Activated T-cell treated with anti-CD3 and anti-CD28 coated beads, Interleukin-2, amount 50 U/mL, for 48 hours (primary cell): ENCODE data around the gene CDH11.

Experiments
- DNase-seq, 2 experiments: peaks; one replicate each; pipeline ENCODE4 v3.0.0-alpha.2; 2020

The CDH11 gene

GRCh38 chr16:65021852-65022595 is 99.8 kb downstream of the CDH11 start:
- DNase-seq = no peak

- no peak for DNase-seq
Observed at GRCh38 chr16:65016754-65017153, 105.1 kb downstream of the CDH11 start.

DNA sequence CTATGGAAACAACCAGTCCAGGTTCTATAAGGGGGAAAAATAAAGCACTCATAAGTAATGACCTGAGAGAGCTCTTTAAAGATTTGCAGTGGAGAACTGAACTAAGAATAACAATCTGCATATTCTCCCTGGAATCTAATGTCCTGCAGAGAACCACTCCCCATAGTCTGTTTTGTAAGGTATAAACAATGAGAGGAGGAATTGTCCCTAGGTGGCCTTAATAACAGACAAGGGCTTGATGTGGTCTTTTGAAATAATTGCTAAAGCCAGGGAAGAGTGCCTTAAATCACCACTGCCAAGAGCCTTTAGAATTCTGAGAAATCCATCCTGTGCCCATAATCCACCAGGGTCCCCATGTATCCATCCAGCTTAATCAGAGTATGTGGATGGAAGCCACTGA is 106.3 kb downstream of the CDH11 start:
- no peak for DNase-seq

GRCh38 chr16:65012357-65012756 is 109.5 kb downstream of the CDH11 start:
- no peak for DNase-seq

- no peak for DNase-seq
Observed at GRCh38 chr16:65010125-65010524, 111.7 kb downstream of the CDH11 start.

GRCh38 chr16:65005696-65006095 is 116.2 kb downstream of the CDH11 start:
- DNase-seq = no peak

DNA sequence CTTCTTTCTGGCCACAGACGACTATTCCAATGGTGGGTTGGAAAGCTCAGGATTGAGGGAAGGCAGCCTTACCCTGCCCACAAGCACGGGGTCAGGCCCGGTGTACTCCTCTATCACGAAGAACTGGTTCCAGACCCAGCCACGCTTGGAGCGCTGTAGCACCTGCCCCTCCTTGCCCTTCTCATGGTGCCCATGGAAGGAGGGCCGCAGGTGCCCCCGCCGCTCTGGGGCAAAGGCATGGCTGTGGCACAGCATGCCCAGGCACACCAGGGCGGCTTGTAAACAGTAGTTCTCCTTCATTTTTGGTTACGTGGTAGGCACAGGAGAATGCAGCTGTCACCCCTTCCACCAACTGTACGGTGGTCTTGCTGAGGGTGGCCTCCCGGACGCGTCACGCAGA is 117.3 kb downstream of the CDH11 start:
- no peak for DNase-seq

DNA sequence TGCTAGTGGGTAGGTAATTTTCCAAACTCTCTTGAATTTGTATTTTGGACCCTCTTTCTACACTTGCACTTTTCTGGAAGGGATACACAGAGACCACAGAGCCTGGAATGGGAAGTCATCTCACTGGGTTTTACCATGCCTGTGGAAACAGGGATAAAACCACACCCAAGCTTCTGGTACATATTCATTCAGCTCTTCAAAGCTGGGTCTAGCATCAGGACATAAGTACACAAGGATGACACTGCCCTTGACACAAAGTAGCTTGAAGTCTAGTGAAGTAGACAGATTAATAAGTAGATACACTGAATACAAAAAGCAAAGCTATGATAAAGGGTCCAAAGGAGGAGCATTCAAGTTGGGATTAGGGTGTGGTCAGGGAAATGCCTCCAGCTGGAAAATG is 118.2 kb downstream of the CDH11 start:
- no peak for DNase-seq

- no peak for DNase-seq
Observed at GRCh38 chr16:65002265-65002664, 119.6 kb downstream of the CDH11 start.

GRCh38 chr16:65000654-65001053 is 121.2 kb downstream of the CDH11 start:
- DNase-seq = no peak

- DNase-seq = no peak
Observed at GRCh38 chr16:64997751-64998150, 124.1 kb downstream of the CDH11 start.

- no peak for DNase-seq
Observed at GRCh38 chr16:64997121-64997520, 124.7 kb downstream of the CDH11 start.

- DNase-seq = no peak
Observed at GRCh38 chr16:64996641-64997040, 125.2 kb downstream of the CDH11 start.

GRCh38 chr16:64993464-64993863 is 128.4 kb downstream of the CDH11 start:
- no peak for DNase-seq

GRCh38 chr16:64991001-64991400 is 130.9 kb downstream of the CDH11 start:
- no peak for DNase-seq

GRCh38 chr16:64990101-64990500 is 131.8 kb downstream of the CDH11 start:
- no peak for DNase-seq

DNA sequence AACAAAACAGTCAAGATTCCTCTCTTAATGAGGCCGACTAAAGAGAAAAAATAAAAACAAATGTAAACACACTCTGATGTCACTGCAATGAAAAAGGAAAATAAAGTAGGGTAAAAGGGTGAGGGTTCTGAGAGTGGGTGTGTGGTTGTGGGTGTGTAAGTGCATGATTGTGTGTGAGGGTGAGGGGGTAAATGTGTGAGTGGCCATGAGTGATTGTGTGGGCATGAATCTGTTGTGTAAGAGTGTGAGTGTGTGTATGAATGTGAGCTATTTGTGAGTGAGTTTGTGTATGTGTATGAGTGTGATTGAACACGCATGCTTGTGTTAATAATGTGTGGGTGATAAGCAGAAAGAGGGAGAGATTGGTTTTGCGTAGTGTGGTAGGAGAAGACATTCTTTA is 132.8 kb downstream of the CDH11 start:
- DNase-seq = no peak

DNA sequence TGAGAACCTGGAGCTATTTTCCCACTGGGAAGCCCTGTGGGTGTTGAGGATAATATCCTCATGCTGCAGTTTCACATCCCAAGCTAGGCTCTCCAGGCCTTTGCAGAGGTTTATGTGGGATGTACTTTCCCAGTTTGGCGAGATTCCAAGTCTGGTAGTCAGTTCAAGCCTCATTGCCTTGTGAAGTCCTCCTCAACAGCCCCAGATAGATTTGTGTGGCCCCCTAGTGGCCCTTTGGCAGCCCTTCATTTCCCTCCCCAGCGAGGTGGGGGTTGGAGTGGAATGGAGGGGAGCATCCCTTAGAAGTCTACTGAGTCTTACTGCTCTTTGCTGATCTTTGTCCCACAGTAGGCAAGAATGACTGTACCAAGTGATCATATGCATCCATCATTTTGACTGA is 137.9 kb downstream of the CDH11 start:
- no peak for DNase-seq

GRCh38 chr16:64983231-64983630 is 138.6 kb downstream of the CDH11 start:
- no peak for DNase-seq

DNA sequence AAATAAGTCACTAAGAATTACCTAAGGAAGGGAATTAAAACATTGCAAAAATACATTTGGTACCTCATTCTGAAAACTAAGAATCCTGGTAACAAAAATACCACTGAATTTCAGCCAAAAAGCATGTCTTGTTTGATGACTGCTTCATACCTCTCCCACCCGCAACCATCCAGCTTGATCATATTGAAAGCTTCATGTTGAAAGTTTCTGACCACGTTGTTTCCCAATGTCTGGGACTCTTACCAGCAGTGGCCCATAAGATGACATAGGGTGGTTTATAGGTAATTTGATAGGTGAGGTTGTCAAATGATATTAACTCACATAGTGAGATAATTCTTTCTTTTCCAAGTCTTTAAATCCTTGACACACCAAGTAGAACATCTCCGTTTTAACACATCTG is 139.3 kb downstream of the CDH11 start:
- no peak for DNase-seq

DNA sequence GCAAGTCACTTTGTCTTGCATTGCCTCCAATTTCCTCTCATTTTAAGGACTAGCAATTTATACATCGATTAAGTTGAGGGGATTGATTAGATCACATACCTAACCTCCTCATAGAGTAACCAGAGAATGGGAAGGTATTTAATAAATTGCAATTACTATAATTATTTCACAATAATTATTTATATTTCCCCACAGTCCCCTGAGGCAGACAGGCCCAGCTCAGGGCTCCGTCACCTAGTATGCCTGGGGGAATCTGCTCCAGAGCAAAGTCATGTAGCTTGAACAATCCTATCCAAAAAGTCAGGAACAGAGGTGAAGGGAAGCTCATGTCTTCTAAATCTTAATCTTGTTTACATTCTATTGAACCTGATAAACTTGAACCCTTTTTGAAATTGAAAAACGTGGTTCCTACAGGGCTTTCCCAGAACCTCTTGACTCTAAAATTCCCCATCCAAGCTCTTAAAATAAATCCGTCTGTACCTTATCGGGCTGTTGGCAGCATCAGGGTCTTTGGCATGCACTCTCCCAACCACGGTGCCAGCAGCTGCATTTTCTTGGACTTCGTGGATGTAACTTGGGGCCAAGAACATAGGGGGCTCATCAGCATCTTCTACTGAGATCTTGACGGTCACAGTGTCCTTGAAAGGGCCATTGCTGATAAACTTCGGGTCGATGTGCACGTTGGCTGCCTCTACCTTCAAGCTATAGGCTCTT is 140.1 kb downstream of the CDH11 start:
- DNase-seq = no peak

GRCh38 chr16:64977206-64977920 is 144.5 kb downstream of the CDH11 start:
- DNase-seq = no peak

DNA sequence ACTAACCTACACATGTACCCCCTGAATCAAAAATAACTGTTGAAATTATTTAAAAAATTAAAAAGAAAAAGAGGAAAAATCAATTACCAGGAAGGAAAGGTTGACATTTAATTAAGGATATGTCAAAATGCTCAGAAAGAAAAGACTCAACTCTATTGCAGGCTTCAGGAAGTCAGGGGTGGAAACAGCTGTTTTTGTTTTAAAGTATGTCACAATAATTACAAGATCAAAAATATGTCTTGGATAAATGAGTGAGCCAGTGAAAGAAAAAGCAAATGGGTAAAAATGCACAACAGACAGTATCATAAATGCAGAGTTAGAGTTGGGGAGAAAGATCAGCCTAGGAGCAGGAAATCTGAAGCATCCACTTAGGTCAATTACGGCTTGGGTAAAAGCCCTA is 146.0 kb downstream of the CDH11 start:
- DNase-seq = no peak

- no peak for DNase-seq
Observed at GRCh38 chr16:64974381-64974780, 147.5 kb downstream of the CDH11 start.
